VCaP (cell line): Measurements from ENCODE around the gene GPR87.

Experiments used
- H3K27ac ChIP-seq: fragments of 450-650 bp; 2 replicates; pipeline ENCODE4 v1.5.1; 2017
- CTCF ChIP-seq: fragments of 450-650 bp; conservative IDR thresholded peaks from 2 replicates; pipeline ENCODE4 v1.5.1; 2017; ENCODE audit warnings: mild to moderate bottlenecking, moderate library complexity

The GPR87 gene

GRCh38 chr3:151307583-151308488 lies 8.8 kb downstream of the GPR87 start:
- TF ChIP-seq CTCF: no peak
- H3K27ac ChIP-seq: no peak overlapping the region

GRCh38 chr3:151307131-151307530 lies 9.5 kb downstream of the GPR87 start:
- H3K27ac ChIP-seq: no peak overlapping the region
- TF ChIP-seq CTCF: no peak

GRCh38 chr3:151306168-151306810 lies 10.3 kb downstream of the GPR87 start:
- TF ChIP-seq CTCF: no peak
- H3K27ac ChIP-seq: no peak overlapping the region

- no peak overlapping the region for H3K27ac ChIP-seq
- TF ChIP-seq CTCF: no peak
These were observed 10.9 kb downstream of the GPR87 start for GRCh38 chr3:151305775-151306151.

GRCh38 chr3:151305060-151305774 lies 11.4 kb downstream of the GPR87 start:
- TF ChIP-seq CTCF: no peak
- H3K27ac ChIP-seq: no peak overlapping the region

GRCh38 chr3:151303751-151304150 lies 12.9 kb downstream of the GPR87 start:
- H3K27ac ChIP-seq: no peak overlapping the region
- TF ChIP-seq CTCF: no peak

GRCh38 chr3:151301787-151302186 lies 14.8 kb downstream of the GPR87 start:
- TF ChIP-seq CTCF: no peak
- no peak overlapping the region for H3K27ac ChIP-seq
